ENCODE results near the gene RSAD2.
"Not testable (repeated sequence)": the region's sequence is repeated elsewhere in the genome, so short reads cannot be mapped to it uniquely, and the experiment has no call there.

RSAD2 gene

GRCh38 chr2:6877402-6878304 is at the start of gene RSAD2:
TSS of gene RSAD2 (plus strand) at chr2:6877777. CDS start at chr2:6877801, 24 bp downstream.
- DNase-seq (ENCODE audit: low spot score), result peak; percentile 61

GRCh38 chr2:6828299-6828584 is 49.3 kb upstream of the RSAD2 start:
- DNase-seq (ENCODE audit: low spot score), result peak; percentile 27

GRCh38 chr2:6831229-6831628 is 46.3 kb upstream of the RSAD2 start:
- DNase-seq (ENCODE audit: low spot score), result no peak

GRCh38 chr2:6832596-6833299 is 44.8 kb upstream of the RSAD2 start:
- no peak for DNase-seq (ENCODE audit: low spot score)

- DNase-seq (ENCODE audit: low spot score), result no peak
Observed at GRCh38 chr2:6833300-6833604, 44.3 kb upstream of the RSAD2 start.

- DNase-seq (ENCODE audit: low spot score), result peak; percentile 21
Observed at GRCh38 chr2:6834163-6834562, 43.4 kb upstream of the RSAD2 start.

- DNase-seq (ENCODE audit: low spot score), result peak; percentile 30
Observed at GRCh38 chr2:6835467-6835866, 42.1 kb upstream of the RSAD2 start.

- DNase-seq (ENCODE audit: low spot score), result no peak
Observed at GRCh38 chr2:6838673-6839319, 38.8 kb upstream of the RSAD2 start.

- no peak for DNase-seq (ENCODE audit: low spot score)
Observed at GRCh38 chr2:6841537-6842287, 35.9 kb upstream of the RSAD2 start.

- no peak for DNase-seq (ENCODE audit: low spot score)
Observed at GRCh38 chr2:6845312-6845711, 32.3 kb upstream of the RSAD2 start.

GRCh38 chr2:6845903-6846302 is 31.7 kb upstream of the RSAD2 start:
- DNase-seq (ENCODE audit: low spot score), result no peak

- no peak for DNase-seq (ENCODE audit: low spot score)
Observed at GRCh38 chr2:6846540-6846939, 31.0 kb upstream of the RSAD2 start.

GRCh38 chr2:6846967-6847681 is 30.5 kb upstream of the RSAD2 start:
- no peak for DNase-seq (ENCODE audit: low spot score)

- DNase-seq (ENCODE audit: low spot score), result no peak
Observed at GRCh38 chr2:6852195-6852594, 25.4 kb upstream of the RSAD2 start.

GRCh38 chr2:6854416-6854815 is 23.2 kb upstream of the RSAD2 start:
- no peak for DNase-seq (ENCODE audit: low spot score)

GRCh38 chr2:6855860-6856547 is 21.6 kb upstream of the RSAD2 start:
- no peak for DNase-seq (ENCODE audit: low spot score)

GRCh38 chr2:6856548-6856920 is 21.0 kb upstream of the RSAD2 start:
- no peak for DNase-seq (ENCODE audit: low spot score)

- DNase-seq (ENCODE audit: low spot score), result not testable (repeated sequence)
Observed at GRCh38 chr2:6858466-6859027, 19.0 kb upstream of the RSAD2 start.

GRCh38 chr2:6860296-6860695 is 17.3 kb upstream of the RSAD2 start:
- DNase-seq (ENCODE audit: low spot score), result no peak

GRCh38 chr2:6863792-6864191 is 13.8 kb upstream of the RSAD2 start:
- DNase-seq (ENCODE audit: low spot score), result no peak

GRCh38 chr2:6864231-6864754 is 13.3 kb upstream of the RSAD2 start:
- DNase-seq (ENCODE audit: low spot score), result no peak
